HL-60/S4 (cell line): ENCODE data around the gene KCNMB3.

Source experiments
- in situ Hi-C: fragments of 300-500 bp; cut with MboI; formaldehyde crosslinking; loops from 2 replicates; pipeline ENCODE4 v1.14.3; 2022; ENCODE audit warnings: low sequenced_read_pairs

KCNMB3 gene

GRCh38 chr3:179200790-179201189, 50.1 kb downstream of the KCNMB3 start:
- in situ Hi-C loops, result no loop called here

- in situ Hi-C loops, result no loop called here
These were observed 54.2 kb downstream of the KCNMB3 start for GRCh38 chr3:179196700-179197099.

- in situ Hi-C loops, result no loop called here
These were observed 54.8 kb downstream of the KCNMB3 start for GRCh38 chr3:179196098-179196497.

GRCh38 chr3:179194931-179195330, 56.0 kb downstream of the KCNMB3 start:
- in situ Hi-C loops, result no loop called here
